Stimulated activated CD4-positive, alpha-beta T cell treated with anti-CD3 and anti-CD28 coated beads, Interleukin-1b, Interleukin-23, amount 100 ng/mL, for 1 hour (primary cell): ENCODE results near the gene HMGN5.

Experiments used
- DNase-seq, 2 donors: peaks; one replicate each; pipeline ENCODE4 v3.0.0-alpha.2; 2020; ENCODE audit warnings: low read depth in 2 of 2

HMGN5 gene

GRCh38 chrX:81120258-81120935, 81.3 kb downstream of the HMGN5 start:
- DNase-seq: no peak

GRCh38 chrX:81114757-81115156, 87.0 kb downstream of the HMGN5 start:
- no peak for DNase-seq

- DNase-seq: no peak
Observed at GRCh38 chrX:81110286-81110685, 91.4 kb downstream of the HMGN5 start.

- DNase-seq: no peak
Observed at GRCh38 chrX:81082649-81083048, 119.1 kb downstream of the HMGN5 start.
